Neural crest cell (in vitro differentiated cells): ENCODE data around the gene UBR4. TPM values are rescaled to one million over a fixed set of nuclear protein-coding genes. Genes with fewer than 3 reads are reported as not detected.
A peak's percentile ranks its signal among the peaks of the same experiment; 100 is the strongest.

ENCODE experiments used
- DNase-seq: peaks from one replicate; pipeline ENCODE4 v3.0.0; 2021; ENCODE audit warnings: low read depth, mixed read lengths, low spot score
- H3K27ac Mint-ChIP-seq: one replicate; pipeline ENCODE4 v1.8.0; 2021; ENCODE audit warnings: mild to moderate bottlenecking, mixed read lengths; ENCODE audit not compliant: unreplicated experiment
- H3K27me3 Mint-ChIP-seq: 2 replicates; pipeline ENCODE4 v1.8.0; 2021; ENCODE audit warnings: low read depth, mild to moderate bottlenecking, mixed read lengths
- H3K36me3 Mint-ChIP-seq: 2 replicates; pipeline ENCODE4 v1.8.0; 2021; ENCODE audit warnings: low read depth, mild to moderate bottlenecking, mixed read lengths
- H3K4me1 Mint-ChIP-seq: 2 replicates; pipeline ENCODE4 v1.8.0; 2021; ENCODE audit warnings: mixed read lengths
- H3K4me3 Mint-ChIP-seq: one replicate; pipeline ENCODE4 v1.8.0; 2021; ENCODE audit warnings: mild to moderate bottlenecking, mixed read lengths
- H3K9me3 Mint-ChIP-seq: 2 replicates; pipeline ENCODE4 v1.8.0; 2021; ENCODE audit warnings: mixed read lengths
- CTCF ChIP-seq: fragments of 200-600 bp; sonication (generic); conservative IDR thresholded peaks from 2 replicates; pipeline ENCODE4 v1.5.0; 2021; ENCODE audit warnings: antibody characterized with exemption, mild to moderate bottlenecking
- total RNA-seq: library from RNA; stranded (reverse); gene quantifications from 2 replicates; pipeline ENCODE4 v1.2.1, GENCODE V29; 2021

Gene UBR4
- total RNA-seq, 1 donor from 2014 or later: 114 TPM

- H3K27me3 Mint-ChIP-seq: no peaks in the 10 kb centered on the region
- TF ChIP-seq CTCF: no peak
- DNase-seq: no peak
- H3K4me3 Mint-ChIP-seq: no peak overlapping the region
- peaks cover 5% of the 10 kb centered on the region for H3K36me3 Mint-ChIP-seq
- no peaks in the 10 kb centered on the region for H3K9me3 Mint-ChIP-seq
- no peak overlapping the region for H3K27ac Mint-ChIP-seq
- peaks cover 30% of the 10 kb centered on the region for H3K4me1 Mint-ChIP-seq
These were observed 44.4 kb upstream of the UBR4 start for GRCh38 chr1:19254416-19254815.

- Mint-ChIP-seq H3K9me3 (no peaks in the 10 kb centered on the region), H3K4me1 (peaks cover 30% of the 10 kb centered on the region), H3K36me3 (no peaks in the 10 kb centered on the region), H3K27me3 (no peaks in the 10 kb centered on the region), H3K4me3 (peak within 1 kb of the TSS; percentile 99), H3K27ac (peak within 1 kb of the TSS; percentile 99)
- TF ChIP-seq CTCF: no peak
- peak; percentile 91 for DNase-seq
These were observed 41.5 kb upstream of the UBR4 start, which contains the start of the genes EMC1 and MRTO4 for GRCh38 chr1:19251305-19252196. TSS of gene EMC1 (minus strand) at chr1:19251524. CDS start at chr1:19251509, 15 bp downstream. TSS of gene MRTO4 (plus strand) at chr1:19251805. CDS start at chr1:19251836, 31 bp downstream.

GRCh38 chr1:19250629-19251304 lies 40.7 kb upstream of the UBR4 start:
- no peak for TF ChIP-seq CTCF
- H3K27ac Mint-ChIP-seq: peak overlapping the region; percentile 99
- H3K4me3 Mint-ChIP-seq: peak overlapping the region; percentile 99
- H3K9me3 Mint-ChIP-seq: no peaks in the 10 kb centered on the region
- no peaks in the 10 kb centered on the region for H3K27me3 Mint-ChIP-seq
- H3K36me3 Mint-ChIP-seq: no peaks in the 10 kb centered on the region
- DNase-seq: no peak
- H3K4me1 Mint-ChIP-seq: peaks cover 30% of the 10 kb centered on the region

- peaks cover 8% of the 10 kb centered on the region for H3K36me3 Mint-ChIP-seq
- TF ChIP-seq CTCF: peak; percentile 90
- H3K27ac Mint-ChIP-seq: no peak overlapping the region
- no peak overlapping the region for H3K4me3 Mint-ChIP-seq
- no peaks in the 10 kb centered on the region for H3K27me3 Mint-ChIP-seq
- DNase-seq: peak; percentile 66
- H3K4me1 Mint-ChIP-seq: no peaks in the 10 kb centered on the region
- no peaks in the 10 kb centered on the region for H3K9me3 Mint-ChIP-seq
These were observed 30.8 kb upstream of the UBR4 start for GRCh38 chr1:19240673-19241538.

- no peaks in the 10 kb centered on the region for H3K9me3 Mint-ChIP-seq
- H3K27me3 Mint-ChIP-seq: no peaks in the 10 kb centered on the region
- H3K27ac Mint-ChIP-seq: no peak overlapping the region
- no peaks in the 10 kb centered on the region for H3K4me1 Mint-ChIP-seq
- H3K36me3 Mint-ChIP-seq: peaks cover 8% of the 10 kb centered on the region
- DNase-seq: no peak
- no peak for TF ChIP-seq CTCF
- no peak overlapping the region for H3K4me3 Mint-ChIP-seq
These were observed 29.8 kb upstream of the UBR4 start for GRCh38 chr1:19239876-19240275.
